Measurements from ENCODE around the gene TBP.
"Not testable (repeated sequence)": the region's sequence is repeated elsewhere in the genome, so short reads cannot be mapped to it uniquely, and the experiment has no call there.

Gene TBP

GRCh38 chr6:170612256-170612804 is 58.2 kb downstream of the TBP start:
- DNase-seq: not testable (repeated sequence)

- DNase-seq: not testable (repeated sequence)
Measured at GRCh38 chr6:170616020-170616554, 61.9 kb downstream of the TBP start.
